Body of pancreas (tissue), 4 donors: Measurements from ENCODE around the gene VSTM4.

Experiments
- POLR2A ChIP-seq, 3 donors: fragments of 450-650 bp; IDR thresholded peaks; one replicate each; pipeline ENCODE4 v1.6.1; 2016; ENCODE audit warnings: antibody characterized with exemption in 3 of 3, mild to moderate bottlenecking in 2 of 3
- TF ChIP-seq, protein P1 (sequence below), 7 experiments: fragments of 450-650 bp in 4 of 7; fragments of 200-600 bp in 3 of 7; sonication (generic) in 3 of 7; IDR thresholded peaks; one replicate each; pipeline ENCODE4 v1.5.1; 2016 to 2019; ENCODE audit warnings: antibody characterized with exemption in 7 of 7

DNA sequence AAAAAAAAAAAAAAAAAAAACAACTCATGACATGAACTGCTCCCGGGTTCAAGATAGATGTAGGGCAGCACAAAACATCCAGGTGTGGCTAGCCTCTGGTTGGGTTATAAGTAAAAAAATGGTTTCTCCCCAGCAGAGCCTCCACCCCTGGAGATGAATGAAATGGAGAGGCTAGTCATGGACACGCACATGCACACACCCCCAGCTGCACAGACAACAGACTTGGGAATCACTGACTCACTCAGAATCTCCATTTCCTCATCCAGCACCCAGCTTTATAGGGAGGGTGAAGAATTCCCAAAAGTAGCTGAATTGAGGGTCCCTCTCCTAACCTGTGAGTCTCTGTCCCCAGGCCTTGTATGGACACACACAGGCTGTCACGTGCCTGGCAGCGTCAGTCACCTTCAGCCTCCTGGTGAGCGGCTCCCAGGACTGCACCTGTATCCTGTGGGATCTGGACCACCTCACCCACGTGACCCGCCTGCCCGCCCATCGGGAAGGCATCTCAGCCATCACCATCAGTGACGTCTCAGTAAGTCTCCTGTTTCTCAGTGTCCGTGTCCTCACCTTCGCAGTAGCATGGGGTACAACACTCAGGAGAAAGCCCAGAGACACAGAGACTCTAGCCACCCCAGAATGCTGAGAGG lies 140.7 kb downstream of the VSTM4 start:
- no peak for TF ChIP-seq POLR2A (IDR thresholded peaks at IDR 0.05)
- TF ChIP-seq, protein P1, sequence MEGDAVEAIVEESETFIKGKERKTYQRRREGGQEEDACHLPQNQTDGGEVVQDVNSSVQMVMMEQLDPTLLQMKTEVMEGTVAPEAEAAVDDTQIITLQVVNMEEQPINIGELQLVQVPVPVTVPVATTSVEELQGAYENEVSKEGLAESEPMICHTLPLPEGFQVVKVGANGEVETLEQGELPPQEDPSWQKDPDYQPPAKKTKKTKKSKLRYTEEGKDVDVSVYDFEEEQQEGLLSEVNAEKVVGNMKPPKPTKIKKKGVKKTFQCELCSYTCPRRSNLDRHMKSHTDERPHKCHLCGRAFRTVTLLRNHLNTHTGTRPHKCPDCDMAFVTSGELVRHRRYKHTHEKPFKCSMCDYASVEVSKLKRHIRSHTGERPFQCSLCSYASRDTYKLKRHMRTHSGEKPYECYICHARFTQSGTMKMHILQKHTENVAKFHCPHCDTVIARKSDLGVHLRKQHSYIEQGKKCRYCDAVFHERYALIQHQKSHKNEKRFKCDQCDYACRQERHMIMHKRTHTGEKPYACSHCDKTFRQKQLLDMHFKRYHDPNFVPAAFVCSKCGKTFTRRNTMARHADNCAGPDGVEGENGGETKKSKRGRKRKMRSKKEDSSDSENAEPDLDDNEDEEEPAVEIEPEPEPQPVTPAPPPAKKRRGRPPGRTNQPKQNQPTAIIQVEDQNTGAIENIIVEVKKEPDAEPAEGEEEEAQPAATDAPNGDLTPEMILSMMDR (IDR thresholded peaks at IDR 0.05) = no peak
